Esophagus squamous epithelium (tissue), 5 donors: ENCODE data around the gene MADCAM1. TPM values are rescaled to one million over a fixed set of nuclear protein-coding genes. Genes with fewer than 3 reads are reported as not detected.

ENCODE experiments used
- DNase-seq: peaks from one replicate; lab custom pipeline; 2025; lab: John Stamatoyannopoulos, UW
- H3K27ac ChIP-seq, 4 donors: fragments of 200-600 bp; sonication (generic); one replicate each; pipeline ENCODE4 v1.5.1; 2016 to 2019; ENCODE audit warnings: mild to moderate bottlenecking in 1 of 4
- H3K27me3 ChIP-seq, 4 donors: fragments of 200-600 bp; sonication (generic); 1 replicate in 3 of 4; 2 replicates in 1 of 4; pipeline versions ENCODE4 v1.5.1 to v1.6.0; 2017 to 2021; ENCODE audit warnings: antibody characterized with exemption in 1 of 4
- H3K36me3 ChIP-seq, 3 donors: fragments of 200-600 bp; sonication (generic); one replicate each; pipeline ENCODE4 v1.5.1; 2016 to 2019
- H3K4me1 ChIP-seq, 3 donors: fragments of 200-600 bp; sonication (generic); one replicate each; pipeline ENCODE4 v1.5.1; 2017 to 2019
- H3K4me3 ChIP-seq, 4 donors: fragments of 200-600 bp; sonication (generic); 1 replicate in 3 of 4; 2 replicates in 1 of 4; pipeline ENCODE4 v1.5.1; 2016 to 2019; ENCODE audit warnings: mild to moderate bottlenecking in 2 of 4, moderate library complexity in 1 of 4
- H3K9me3 ChIP-seq, 3 donors: fragments of 200-600 bp; sonication (generic); one replicate each; pipeline ENCODE4 v1.5.1; 2016 to 2019
- POLR2A ChIP-seq, 4 donors: fragments of 450-650 bp; IDR thresholded peaks; one replicate each; pipeline ENCODE4 v1.6.1; 2017; ENCODE audit warnings: antibody characterized with exemption in 4 of 4, mild to moderate bottlenecking in 4 of 4, moderate library complexity in 3 of 4
- WGBS, 2 donors: methylation state at CpG; one replicate each; pipeline ENCODE4 v1.1.5; 2018; 5-methylcytosine and 5-hydroxymethylcytosine counted together
- intact Hi-C: fragments of 100-400 bp; cut with DNase I; formaldehyde crosslinking; loops from one replicate; pipeline ENCODE4 v1.15.0; 2022
- total RNA-seq, 4 donors: library from RNA; depleted of rRNA; stranded (reverse); fragments of >200 nt; gene quantifications; one replicate each; pipeline ENCODE4 v1.1.0, GENCODE V29; 2016
- TF ChIP-seq, protein P1 (sequence below), 6 experiments: fragments of 450-650 bp in 4 of 6; fragments of 200-600 bp in 2 of 6; sonication (generic) in 2 of 6; IDR thresholded peaks; one replicate each; pipeline ENCODE4 v1.5.1; 2016 to 2019; ENCODE audit warnings: antibody characterized with exemption in 6 of 6, mild to moderate bottlenecking in 4 of 6, moderate library complexity in 4 of 6
- donor health status: DM: yes; HTN: yes; CAD: no.

MADCAM1 gene
- total RNA-seq, 4 donors from 2014 or later = 0.19 to 0.40 TPM; not detected in 2

DNA sequence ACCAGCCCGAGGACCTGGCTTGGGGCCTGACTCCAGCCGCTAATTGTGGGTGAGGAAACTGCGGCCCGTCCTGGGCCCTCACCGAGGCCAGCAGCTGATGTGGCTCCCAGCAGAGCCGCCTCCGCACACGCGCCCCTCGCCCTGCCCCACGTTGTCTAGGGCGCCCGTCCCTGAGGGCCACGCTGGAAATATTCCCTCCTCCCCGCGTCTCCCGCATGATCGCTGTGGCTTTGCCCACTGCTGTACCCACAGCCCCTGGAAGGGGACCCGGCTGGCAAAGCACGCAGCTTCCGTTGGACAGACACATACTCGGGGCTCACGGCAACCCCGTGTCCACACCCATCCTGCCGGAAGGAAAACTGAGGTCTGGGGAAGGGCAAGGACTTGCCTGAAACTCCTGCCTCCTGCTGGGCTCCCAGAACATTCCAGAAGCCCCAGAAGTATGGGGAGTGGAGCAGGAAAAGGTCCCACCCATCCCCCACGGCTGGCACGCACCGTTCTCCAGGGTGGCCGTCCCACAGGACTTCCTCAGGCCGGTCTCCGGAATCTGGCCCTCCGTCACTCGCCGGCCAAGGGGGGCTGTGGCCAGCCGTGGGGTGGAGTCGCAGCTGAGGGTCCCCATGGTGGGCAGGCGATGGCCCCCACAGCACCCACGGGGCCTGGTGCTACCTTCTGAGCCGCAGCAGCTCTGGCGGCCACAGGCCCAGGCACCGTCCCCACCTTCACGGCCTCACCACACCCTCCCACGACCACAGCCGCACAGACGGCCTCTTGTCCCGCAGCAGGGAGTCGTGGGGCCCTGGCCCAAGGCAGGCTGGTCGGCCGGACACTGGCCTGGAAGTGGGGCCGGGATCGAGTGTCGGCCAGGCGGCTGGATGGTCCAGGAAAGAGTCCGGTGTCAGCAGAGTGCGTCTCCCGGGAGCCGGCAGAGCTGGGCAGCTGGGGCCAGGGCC lies 21.9 kb upstream of the MADCAM1 start:
- no peaks in the 10 kb centered on the region for H3K9me3 ChIP-seq
- H3K36me3 ChIP-seq = no peaks in the 10 kb centered on the region
- H3K4me1 ChIP-seq = no peaks in the 10 kb centered on the region
- peaks cover 0 to 19% (median 0%) of the 10 kb centered on the region in 4 donors for H3K27me3 ChIP-seq
- DNase-seq = no peak
- TF ChIP-seq, protein P1, sequence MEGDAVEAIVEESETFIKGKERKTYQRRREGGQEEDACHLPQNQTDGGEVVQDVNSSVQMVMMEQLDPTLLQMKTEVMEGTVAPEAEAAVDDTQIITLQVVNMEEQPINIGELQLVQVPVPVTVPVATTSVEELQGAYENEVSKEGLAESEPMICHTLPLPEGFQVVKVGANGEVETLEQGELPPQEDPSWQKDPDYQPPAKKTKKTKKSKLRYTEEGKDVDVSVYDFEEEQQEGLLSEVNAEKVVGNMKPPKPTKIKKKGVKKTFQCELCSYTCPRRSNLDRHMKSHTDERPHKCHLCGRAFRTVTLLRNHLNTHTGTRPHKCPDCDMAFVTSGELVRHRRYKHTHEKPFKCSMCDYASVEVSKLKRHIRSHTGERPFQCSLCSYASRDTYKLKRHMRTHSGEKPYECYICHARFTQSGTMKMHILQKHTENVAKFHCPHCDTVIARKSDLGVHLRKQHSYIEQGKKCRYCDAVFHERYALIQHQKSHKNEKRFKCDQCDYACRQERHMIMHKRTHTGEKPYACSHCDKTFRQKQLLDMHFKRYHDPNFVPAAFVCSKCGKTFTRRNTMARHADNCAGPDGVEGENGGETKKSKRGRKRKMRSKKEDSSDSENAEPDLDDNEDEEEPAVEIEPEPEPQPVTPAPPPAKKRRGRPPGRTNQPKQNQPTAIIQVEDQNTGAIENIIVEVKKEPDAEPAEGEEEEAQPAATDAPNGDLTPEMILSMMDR (IDR thresholded peaks at IDR 0.05) = no peak
- TF ChIP-seq POLR2A (IDR thresholded peaks at IDR 0.05) = no peak
- intact Hi-C loops = no loop called here
- H3K27ac ChIP-seq = no peak overlapping the region
- no peak overlapping the region for H3K4me3 ChIP-seq
- 67 to 83% methylated on average over 10 to 17 of the region's 57 CpGs for WGBS, 2 donors

DNA sequence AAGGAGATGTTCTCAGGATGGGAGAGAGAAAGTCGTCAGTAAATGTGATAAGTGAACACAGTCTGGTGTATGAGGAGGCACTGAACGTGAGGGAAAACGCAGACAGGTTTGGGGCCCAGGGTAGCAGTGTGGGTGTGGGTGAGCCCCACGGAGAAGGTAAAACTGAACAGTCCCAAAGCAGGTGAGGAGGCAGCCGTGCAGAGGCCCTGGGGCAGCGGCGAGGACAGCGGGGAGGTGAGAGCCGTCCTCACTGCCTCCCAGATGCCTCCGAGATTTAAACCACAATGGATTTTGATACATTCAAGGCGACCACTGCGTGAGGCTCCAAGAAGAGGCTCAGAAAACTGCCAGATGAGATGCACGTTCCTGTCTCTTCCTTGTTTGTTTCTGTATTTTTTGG lies 20.9 kb upstream of the MADCAM1 start:
- no peak for DNase-seq
- TF ChIP-seq, protein P1 (IDR thresholded peaks at IDR 0.05) = no peak
- TF ChIP-seq POLR2A (IDR thresholded peaks at IDR 0.05) = no peak
- H3K36me3 ChIP-seq = no peaks in the 10 kb centered on the region
- H3K4me1 ChIP-seq = peaks cover 0 to 6% (median 0%) of the 10 kb centered on the region in 3 donors
- intact Hi-C loops = no loop called here
- WGBS, 2 donors = 70 to 78% methylated on average over 13 of the region's 13 CpGs
- no peak overlapping the region for H3K4me3 ChIP-seq
- peaks cover 0 to 19% (median 0%) of the 10 kb centered on the region in 4 donors for H3K27me3 ChIP-seq
- H3K27ac ChIP-seq = no peak overlapping the region
- H3K9me3 ChIP-seq = no peaks in the 10 kb centered on the region

DNA sequence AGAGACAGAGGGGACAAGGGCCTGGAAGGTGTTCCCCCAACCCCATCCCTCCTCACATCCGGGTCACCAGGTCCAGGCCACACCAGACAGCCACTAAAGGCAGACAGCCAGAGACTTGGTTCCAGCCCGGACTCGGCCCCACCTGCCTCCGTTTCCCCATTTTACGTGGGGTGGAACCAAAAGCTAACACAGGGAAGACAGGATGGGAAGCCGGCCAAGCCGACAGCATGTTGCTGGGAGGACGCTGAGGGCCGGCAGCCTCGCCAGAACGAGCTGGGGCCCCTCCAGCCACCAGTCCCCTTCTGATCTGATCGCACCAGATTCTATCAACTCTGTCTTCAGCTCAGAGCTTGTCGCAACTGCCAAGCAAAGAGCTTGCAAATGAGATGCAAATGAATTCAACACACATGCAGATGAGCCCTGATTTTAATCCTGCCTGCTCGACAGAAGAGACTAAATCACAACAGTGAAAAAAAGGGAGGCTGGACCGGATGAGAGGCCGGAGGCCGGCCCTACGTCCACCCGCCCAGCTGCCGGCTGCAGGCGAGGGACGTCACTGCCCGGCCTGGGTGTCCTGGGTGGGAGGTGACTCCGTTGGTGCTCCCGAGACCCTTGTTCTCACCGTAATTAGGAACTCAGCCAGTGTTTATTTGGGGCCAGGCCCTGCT lies 17.9 kb upstream of the MADCAM1 start:
- intact Hi-C loops = no loop called here
- no peak for DNase-seq

DNA sequence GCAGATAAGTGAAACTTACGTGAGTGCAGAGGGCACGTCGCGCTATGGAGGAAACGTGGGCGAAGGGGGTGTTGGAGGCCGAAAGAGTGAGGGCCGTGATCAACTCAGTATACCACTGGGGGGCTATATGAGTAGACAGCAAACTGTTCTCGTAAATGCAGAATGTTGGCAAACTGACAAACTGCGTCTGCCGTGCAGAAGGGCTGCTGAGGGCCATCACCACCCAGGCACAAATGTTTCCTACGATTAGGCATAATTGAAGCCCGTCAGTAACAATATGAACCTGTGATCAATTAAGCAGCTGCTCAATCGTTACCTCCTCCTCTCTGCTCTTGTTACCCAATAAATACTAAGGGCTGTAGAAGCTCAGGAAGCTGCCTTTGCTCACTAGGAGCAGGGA lies 17.3 kb upstream of the MADCAM1 start:
- no peaks in the 10 kb centered on the region for H3K36me3 ChIP-seq
- intact Hi-C loops = no loop called here
- peaks cover 0 to 24% (median 0%) of the 10 kb centered on the region in 4 donors for H3K27me3 ChIP-seq
- 72 to 75% methylated on average over 6 to 8 of the region's 14 CpGs for WGBS, 2 donors
- H3K27ac ChIP-seq = no peak overlapping the region
- DNase-seq = no peak
- H3K4me3 ChIP-seq = no peak overlapping the region
- peaks cover 0 to 6% (median 0%) of the 10 kb centered on the region in 3 donors for H3K4me1 ChIP-seq
- no peaks in the 10 kb centered on the region for H3K9me3 ChIP-seq
- TF ChIP-seq POLR2A (IDR thresholded peaks at IDR 0.05) = no peak
- TF ChIP-seq, protein P1 (IDR thresholded peaks at IDR 0.05) = no peak

More for the DNA sequence above, 17.9 kb upstream of the MADCAM1 start:
- TF ChIP-seq POLR2A (IDR thresholded peaks at IDR 0.05) = no peak
- TF ChIP-seq, protein P1 (IDR thresholded peaks at IDR 0.05) = no peak
- Histone ChIP-seq H3K4me3 (no peak overlapping the region), H3K4me1 (peaks cover 0 to 6% (median 0%) of the 10 kb centered on the region in 3 donors), H3K9me3 (no peaks in the 10 kb centered on the region), H3K27me3 (peaks cover 0 to 21% (median 0%) of the 10 kb centered on the region in 4 donors), H3K27ac (no peak overlapping the region), H3K36me3 (no peaks in the 10 kb centered on the region)
- WGBS, 2 donors = 81 to 83% methylated on average over 7 to 26 of the region's 26 CpGs
